ENCODE measurements around the gene UGT2B7.
"Not testable (repeated sequence)": the region's sequence is repeated elsewhere in the genome, so short reads cannot be mapped to it uniquely, and the experiment has no call there.

UGT2B7 gene

GRCh38 chr4:69096111-69096656 lies at the start of gene UGT2B7:
Gene UGT2B7, plus strand, starts transcription at chr4:69096474. Its CDS starts 47 bp downstream, at chr4:69096521.
- DNase-seq, result no peak

- no peak for DNase-seq
Observed at GRCh38 chr4:69049860-69050259, 46.4 kb upstream of the UGT2B7 start.

- not testable (repeated sequence) for DNase-seq
Observed at GRCh38 chr4:69050853-69051575, 45.3 kb upstream of the UGT2B7 start.

GRCh38 chr4:69051576-69051943 lies 44.7 kb upstream of the UGT2B7 start:
- no peak for DNase-seq

GRCh38 chr4:69053309-69053885 lies 42.9 kb upstream of the UGT2B7 start:
- DNase-seq, result not testable (repeated sequence)

GRCh38 chr4:69054033-69054432 lies 42.2 kb upstream of the UGT2B7 start:
- DNase-seq, result not testable (repeated sequence)

GRCh38 chr4:69054578-69055200 lies 41.6 kb upstream of the UGT2B7 start:
- DNase-seq, result no peak

- DNase-seq, result no peak
Observed at GRCh38 chr4:69056150-69056549, 40.1 kb upstream of the UGT2B7 start.

GRCh38 chr4:69056921-69057550 lies 39.2 kb upstream of the UGT2B7 start:
- no peak for DNase-seq

- no peak for DNase-seq
Observed at GRCh38 chr4:69057620-69058409, 38.5 kb upstream of the UGT2B7 start.

- no peak for DNase-seq
Observed at GRCh38 chr4:69058410-69059059, 37.7 kb upstream of the UGT2B7 start.

GRCh38 chr4:69060651-69061308 lies 35.5 kb upstream of the UGT2B7 start:
- DNase-seq, result no peak

- no peak for DNase-seq
Observed at GRCh38 chr4:69064391-69064790, 31.9 kb upstream of the UGT2B7 start.

- DNase-seq, result no peak
Observed at GRCh38 chr4:69066945-69067344, 29.3 kb upstream of the UGT2B7 start.

- no peak for DNase-seq
Observed at GRCh38 chr4:69069085-69069484, 27.2 kb upstream of the UGT2B7 start.

- no peak for DNase-seq
Observed at GRCh38 chr4:69070590-69070989, 25.7 kb upstream of the UGT2B7 start.

- DNase-seq, result no peak
Observed at GRCh38 chr4:69071286-69071685, 25.0 kb upstream of the UGT2B7 start.

GRCh38 chr4:69073375-69073774 lies 22.9 kb upstream of the UGT2B7 start:
- no peak for DNase-seq

- DNase-seq, result no peak
Observed at GRCh38 chr4:69075061-69075792, 21.0 kb upstream of the UGT2B7 start.

GRCh38 chr4:69078852-69079251 lies 17.4 kb upstream of the UGT2B7 start:
- no peak for DNase-seq

- DNase-seq, result no peak
Observed at GRCh38 chr4:69088473-69088872, 7.8 kb upstream of the UGT2B7 start.
